ENCODE results near the gene PBX4.
A peak's percentile ranks its signal among the peaks of the same experiment; 100 is the strongest.
"Not testable (repeated sequence)": the region's sequence is repeated elsewhere in the genome, so short reads cannot be mapped to it uniquely, and the experiment has no call there.

Gene PBX4

DNA sequence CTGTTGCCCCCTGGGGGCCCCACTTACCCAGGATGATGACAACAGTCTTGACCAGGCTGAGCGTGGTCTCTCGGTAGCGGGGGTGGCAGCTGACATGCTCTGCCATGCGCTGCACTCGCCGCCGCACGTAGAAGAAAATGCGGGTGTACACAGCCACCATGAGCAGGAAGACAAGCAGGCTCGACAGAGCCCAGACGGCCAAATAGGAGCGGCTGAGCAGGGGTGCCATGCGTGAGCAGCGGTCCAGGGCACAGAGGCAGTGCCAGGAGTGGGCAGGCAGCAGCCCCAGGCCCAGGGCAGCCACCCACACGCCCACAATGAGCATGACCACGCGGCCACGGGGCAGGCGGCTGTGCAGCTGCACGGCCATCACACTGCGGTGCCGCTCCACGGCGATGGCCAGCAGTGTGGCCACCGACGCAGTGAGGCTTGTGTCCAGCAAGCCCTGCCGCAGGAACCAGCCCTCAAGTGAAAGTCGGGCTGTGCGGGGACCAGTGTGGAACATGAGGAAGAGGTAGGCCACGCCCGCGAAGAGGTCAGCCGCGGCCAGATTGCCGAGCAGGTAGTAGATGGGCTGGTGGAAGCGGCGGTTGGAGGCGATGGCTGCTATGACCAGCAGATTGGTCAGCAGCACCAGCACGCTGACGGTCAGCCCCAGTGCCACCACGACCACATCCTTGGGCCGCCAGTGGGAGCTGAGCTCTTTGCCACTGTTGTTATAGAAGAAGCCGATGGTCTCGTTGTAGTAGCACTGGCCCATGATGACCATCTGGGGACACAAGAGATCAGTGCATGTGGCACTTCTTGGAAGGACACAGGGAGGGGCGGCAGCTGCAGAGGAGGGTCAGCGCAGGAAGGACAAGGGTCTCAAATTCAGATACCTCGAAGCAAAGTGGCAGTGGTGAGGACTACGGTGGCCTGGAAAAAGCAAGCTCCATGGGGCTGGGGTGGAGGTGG, 8.3 kb upstream of the PBX4 start:
- no peak for DNase-seq (ENCODE audit: low read depth)

DNA sequence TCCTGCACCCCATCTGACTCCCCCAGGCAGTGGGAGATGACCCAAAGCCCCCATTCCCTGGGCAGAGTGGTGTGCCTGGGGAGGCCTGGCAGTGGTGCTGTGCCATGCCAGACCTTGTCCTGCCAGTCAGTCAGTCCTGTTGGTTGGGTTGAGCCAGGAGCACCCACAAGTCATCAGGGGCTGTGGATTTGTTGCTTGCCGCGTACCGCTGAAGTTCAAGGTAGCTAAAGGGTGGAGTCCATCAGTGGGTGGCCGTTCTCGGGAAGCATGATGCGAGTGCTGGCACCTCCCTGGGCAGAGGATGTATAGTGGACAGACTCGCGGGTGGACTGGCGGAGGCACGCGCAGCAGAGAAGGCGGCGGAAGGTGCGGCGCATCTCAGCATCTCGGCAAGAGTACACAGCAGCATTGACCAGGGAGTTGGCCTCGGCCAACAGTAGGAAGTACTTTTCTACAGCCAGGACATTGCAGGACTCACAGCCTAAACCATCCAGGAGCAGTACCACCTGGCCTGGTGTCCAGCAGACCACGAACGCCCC, 5.6 kb upstream of the PBX4 start:
- DNase-seq (ENCODE audit: low read depth): no peak

DNA sequence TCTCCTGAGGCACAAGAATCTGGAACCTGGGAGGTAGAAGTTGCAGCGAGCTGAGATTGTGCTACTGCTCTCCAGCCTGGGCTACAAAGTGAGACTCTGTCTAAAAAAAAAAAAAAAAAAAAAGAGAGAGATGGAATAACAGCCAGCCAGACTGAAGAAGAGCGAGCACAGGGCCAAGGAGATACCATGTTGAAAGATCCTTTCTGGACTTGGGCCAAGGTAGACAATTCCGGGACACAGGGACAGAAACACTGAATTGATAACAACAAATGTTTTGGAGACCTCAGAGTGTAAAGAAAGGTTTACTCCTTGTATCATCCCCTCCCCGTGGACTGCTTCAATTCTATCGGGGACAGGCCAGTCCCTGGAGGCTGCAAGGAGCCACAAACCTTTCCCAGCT, 4.9 kb upstream of the PBX4 start:
- DNase-seq (ENCODE audit: low read depth): no peak

DNA sequence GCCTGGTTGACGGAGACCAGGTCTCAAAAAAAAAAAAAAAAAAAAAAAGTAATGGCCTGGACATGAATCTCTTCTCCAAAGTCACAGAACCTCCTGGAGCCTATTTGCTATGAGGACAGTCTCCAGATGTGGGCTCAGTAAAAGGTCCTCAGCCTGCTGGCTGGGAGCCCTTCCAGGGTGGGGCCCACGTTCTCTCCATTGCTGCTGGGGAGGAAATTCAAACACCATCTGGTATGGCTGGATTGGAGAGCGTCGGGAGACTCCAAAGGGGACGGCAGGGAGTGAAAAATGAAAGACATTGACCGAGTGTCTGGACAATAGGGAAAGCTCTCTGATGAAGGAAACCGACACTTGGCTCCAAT, 1.3 kb upstream of the PBX4 start:
- DNase-seq (ENCODE audit: low read depth): no peak

DNA sequence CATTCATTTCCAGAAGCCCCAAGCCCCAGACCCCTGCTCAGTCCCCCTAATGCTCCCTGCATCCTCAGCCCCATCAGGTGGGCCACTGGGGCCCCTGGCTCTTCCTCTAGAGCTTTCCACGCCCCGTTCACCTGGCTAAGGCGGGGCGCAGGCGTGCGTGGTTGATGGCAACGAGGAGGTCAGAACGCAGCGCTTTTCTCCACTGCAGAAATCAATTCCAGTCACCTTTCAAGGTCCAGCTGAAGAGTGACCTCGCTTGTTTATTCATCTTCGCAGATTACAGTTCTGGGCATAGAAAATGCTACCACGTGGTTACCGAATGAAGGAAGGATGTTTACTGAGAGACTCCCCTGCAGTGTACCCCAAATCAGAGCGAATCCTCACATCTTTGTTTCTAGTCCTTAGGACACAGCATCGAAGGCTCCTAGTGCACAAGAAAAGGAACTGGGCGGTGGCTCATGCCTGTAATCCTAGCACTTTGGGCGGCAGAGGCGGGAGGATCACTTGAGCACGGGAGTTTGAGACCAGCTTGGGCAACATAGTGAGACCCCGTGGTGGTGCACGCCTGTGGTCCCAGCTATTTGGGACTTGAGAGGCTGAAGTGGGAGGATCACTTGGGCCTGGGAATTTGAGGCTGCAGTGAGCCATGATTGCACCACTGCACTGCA, 828 bp upstream of the PBX4 start:
- DNase-seq (ENCODE audit: low read depth): no peak

DNA sequence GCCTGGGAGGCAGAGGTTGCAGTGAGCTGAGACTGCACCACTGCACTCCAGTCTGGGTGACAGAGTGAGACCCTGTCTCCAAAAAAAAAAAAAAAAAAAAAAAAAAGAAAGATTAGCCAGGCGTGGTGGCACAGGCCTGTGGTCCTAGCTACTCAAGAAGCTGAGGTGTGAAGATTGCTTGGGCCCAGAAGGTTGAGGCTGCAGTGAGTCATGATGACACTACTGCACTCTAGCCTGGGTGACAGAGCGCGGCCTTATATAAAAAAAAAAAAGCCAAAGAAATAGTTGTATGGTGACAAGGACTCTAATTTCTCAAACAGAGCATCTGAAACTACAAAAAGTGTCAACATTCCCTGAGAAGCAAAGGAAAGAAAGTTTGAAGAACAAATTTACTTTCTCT, 3.4 kb downstream of the PBX4 start:
- DNase-seq (ENCODE audit: low read depth): no peak

DNA sequence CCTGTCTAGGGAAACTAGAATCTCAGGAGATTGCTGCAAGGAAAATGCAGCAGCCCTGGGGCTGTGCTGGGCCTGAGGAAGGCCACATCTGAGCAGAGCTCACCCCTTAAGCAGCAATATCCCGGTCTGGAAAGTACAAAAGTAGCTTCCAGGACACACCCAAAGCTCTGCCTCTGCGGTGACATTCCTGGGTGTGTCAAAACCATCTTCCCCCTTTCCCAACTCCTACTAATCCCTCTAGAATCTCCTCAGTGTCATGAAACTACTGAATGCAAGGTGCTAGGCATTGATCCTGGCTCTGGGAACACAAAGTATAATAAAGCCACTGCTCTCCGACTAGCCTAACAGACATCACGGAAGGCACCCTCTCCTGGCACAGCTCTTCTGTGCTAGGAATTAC, 5.0 kb downstream of the PBX4 start:
- no peak for DNase-seq (ENCODE audit: low read depth)

DNA sequence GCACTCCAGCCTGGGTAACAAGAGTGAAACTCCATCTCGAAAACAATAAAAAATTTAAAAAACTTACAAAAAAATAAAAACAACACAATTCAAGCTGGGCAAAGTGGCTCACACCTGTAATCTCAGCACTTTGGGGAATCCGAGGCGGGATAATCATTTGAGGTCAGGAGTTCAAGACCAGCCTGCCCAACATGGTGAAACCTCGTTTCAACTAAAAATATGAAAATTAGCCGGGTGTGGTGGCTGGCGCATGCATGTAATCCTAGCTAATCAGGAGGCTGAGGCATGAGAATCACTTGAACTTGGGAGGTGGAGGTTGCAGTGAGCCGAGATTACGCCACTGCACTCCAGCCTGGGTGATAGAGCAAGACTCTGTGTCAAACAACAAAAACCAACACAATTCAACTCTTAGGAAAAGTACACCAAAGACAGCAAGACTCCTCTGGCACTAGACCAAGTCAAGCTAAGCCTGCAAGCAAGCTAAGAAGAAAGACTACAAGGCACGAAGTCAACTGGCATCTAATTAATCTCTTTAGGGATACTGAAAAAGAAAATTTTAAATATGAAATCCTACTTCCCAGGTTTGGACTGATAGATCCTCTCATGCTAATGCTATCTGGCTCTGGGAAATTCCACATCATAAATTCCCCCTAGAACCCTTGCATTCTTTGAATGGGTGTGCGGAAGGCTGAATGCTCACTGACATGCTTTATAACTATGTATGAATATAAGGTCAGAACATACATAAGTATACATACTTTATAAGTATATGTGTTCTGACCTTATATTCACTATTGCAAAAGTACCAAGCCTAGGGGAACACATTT, 7.9 kb downstream of the PBX4 start:
- DNase-seq (ENCODE audit: low read depth): no peak

DNA sequence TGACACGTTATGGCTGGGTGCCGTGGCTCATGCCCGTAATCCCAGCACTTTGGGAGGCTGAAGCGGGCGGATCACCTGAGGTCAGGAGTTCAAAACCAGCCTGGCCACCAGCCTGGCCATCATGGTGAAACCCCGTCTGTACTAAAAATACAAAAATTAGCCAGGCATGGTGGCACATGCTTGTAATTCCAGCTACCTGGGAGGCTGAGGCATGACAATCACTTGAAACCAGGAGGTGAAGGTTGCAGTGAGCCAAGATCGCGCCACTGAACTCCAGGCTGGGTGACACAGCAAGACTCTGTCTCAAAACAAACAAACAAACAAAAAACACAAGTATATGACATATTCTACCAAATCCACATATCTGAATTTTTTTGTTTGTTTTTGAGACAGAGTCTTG, 11.8 kb downstream of the PBX4 start:
- not testable (repeated sequence) for DNase-seq (ENCODE audit: low read depth)

DNA sequence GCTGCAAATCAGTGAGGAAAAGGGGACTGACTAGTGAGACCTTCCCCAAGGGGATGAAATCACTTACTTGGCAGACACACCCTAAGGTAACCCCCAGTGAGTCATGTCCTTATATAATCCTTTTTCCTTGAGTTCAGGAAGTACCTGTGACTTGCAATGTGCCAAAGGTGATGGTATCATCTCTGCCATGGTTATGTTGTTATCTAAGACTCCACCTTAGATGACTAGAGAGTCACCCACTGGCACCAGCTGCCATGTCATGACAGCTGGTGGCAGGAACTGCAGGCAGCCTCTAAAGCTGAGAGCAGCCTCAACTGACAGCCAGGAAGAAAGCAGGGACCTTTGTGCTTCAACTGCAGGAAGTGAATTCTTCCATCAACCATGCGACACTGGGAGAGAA, 12.5 kb downstream of the PBX4 start:
- no peak for DNase-seq (ENCODE audit: low read depth)

DNA sequence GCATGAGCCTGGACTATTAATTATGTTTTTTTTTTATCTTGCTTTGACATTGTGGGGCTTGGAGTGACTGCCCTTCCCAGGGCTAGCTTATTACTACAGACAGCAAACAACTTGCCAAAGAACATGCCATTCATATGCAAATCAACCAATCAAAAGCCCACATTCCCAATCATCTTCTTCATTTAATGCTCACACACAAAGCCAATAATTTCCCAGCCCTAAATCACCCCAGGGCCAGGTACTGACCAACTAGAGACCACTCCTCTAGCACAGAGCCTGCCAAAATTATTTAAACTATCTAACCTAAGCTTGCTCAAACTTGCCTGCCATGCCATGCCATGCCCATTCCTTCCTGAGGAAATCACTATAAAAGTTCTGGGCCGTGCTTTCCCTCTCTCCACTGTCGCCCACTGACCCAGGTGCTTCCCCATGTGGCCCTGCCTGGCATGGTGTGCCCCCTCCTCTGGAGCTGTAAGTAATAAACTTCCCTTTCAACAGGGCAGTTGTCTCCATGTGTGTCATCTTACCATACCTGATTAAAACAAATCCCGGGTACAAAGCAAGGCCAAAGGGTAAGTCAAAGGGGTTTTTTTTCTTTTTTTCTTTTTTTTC, 15.7 kb downstream of the PBX4 start:
- no peak for DNase-seq (ENCODE audit: low read depth)

DNA sequence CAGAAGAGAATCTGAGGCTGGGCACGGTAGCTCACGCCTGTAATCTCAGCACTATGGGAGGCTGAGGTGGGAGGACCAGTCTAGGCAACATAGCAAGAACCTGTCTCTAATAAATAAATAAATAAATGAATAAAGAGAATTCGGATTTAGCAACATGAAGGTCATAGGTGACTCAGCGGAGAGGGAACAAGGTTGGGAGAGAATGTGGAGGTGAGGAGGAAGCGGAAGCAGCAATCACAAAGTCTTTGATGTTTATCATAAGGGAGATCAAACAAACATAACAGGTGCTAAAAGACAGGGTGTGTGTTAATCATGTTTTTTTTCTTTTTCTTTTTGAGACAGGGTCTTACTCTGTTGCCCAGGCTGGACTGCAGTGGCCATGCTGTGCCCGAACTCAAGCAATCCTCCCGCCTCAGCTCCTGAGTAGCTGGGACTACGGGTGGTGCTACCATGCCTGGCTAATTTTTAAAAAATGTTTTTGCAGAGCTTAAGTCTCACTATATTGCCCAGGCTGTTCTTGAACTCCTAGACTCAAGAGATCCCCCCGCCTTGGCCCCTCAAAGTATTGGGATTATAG, 16.3 kb downstream of the PBX4 start:
- no peak for DNase-seq (ENCODE audit: low read depth)

DNA sequence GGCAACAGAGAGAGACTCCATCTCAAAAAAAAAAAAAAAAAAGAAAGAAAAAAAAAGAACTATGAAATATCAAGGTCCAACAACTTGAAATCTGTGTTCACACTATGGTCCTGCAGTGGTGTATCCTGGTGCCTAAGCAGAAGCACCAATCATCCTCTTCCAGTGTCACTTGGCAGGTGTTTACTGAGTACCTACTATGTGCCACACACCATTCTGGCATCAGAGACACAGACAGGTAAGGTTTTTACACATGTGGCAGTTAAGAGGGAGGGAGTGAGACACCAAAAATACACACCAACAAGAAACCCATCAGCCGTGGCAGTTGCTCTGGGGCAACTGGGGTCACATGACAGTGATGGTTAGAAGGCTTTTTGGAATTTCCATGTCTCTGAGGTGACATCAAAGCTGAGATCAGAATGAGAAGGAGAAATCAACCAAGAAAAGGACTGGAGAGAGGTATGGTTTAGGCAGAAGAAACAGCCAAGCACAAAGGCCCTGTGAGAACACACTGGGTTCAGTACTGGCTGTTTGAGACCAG, 17.6 kb downstream of the PBX4 start:
- no peak for DNase-seq (ENCODE audit: low read depth)

DNA sequence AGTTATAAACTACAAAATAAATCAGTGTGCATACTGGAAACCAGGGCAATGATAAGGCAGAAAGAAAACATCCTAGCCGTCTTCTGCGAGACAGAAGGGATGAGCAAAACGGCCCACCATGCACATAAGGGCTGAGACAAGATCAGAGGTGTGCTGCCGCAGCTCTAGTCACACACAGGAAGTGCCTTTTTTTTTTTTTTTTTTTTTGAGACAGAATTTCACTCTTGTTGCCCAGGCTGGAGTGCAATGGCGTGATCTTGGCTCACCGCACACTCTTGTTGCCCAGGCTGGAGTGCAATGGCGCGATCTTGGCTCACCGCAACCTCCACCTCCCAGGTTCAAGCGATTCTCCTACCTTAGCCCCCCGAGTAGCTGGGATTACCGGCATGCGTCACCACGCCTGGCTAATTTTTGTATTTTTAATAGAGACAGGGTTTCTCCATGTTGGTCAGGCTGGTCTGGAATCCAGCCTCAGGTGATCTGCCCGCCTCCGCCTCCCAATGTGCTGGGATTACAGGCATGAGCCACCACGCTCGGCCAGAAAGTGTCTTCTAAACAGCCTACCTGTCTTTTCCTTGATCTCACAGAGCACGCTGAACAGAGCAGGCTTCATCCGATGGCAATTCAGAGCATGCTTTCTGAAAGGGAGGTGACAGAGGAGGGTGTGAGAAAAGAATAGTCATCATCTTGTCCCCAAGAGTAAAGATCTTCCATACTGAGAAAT, 19.6 kb downstream of the PBX4 start:
- peak; percentile 60 for DNase-seq (ENCODE audit: low read depth)

DNA sequence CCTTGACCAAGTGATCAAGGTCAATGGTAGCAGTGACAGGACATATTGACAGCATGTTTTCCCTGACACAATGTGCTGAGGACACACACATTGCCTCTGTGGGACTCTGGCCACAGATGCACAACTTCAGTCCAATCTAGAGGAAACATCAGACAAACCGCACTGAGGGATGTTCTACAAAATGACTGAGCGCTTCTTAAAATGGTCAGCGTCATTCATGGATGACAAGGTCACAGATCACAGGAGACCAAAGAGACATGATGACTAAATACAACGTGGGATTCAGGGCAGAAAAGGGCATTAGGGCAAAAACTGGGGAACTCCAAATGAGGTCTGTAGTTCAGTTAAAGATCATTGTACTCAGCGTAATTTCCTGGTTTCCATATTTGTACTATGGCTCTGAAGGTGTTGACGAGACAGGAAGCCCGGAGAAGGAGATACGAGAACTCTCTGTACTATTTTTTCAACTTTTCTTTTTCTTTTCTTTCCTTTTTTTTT, 20.6 kb downstream of the PBX4 start:
- no peak for DNase-seq (ENCODE audit: low read depth)

DNA sequence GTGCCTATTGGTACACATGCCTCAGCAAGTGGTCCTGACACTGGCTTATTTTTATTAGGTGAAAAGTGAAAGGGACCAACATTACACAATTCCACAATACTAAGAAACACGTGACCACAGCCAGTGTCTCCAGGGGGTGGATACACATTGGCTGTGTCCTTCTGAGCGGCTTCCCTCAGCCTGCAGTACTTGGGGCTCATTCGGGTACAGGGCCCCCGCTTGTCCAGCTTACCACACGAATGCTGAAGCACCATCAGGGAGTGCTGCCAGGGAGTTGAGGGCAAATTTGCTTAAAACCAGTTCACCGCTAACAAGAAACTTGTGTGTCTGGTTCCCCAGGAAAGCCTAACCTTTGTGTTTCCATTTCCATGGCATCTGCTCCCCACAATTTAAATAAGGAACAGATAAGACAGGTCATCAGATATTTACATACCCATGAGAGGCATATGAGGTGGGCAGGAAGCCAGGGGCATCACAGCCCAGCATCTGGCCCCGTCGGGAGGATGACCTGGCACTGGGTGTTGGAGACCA, 23.3 kb downstream of the PBX4 start:
- DNase-seq (ENCODE audit: low read depth): no peak

DNA sequence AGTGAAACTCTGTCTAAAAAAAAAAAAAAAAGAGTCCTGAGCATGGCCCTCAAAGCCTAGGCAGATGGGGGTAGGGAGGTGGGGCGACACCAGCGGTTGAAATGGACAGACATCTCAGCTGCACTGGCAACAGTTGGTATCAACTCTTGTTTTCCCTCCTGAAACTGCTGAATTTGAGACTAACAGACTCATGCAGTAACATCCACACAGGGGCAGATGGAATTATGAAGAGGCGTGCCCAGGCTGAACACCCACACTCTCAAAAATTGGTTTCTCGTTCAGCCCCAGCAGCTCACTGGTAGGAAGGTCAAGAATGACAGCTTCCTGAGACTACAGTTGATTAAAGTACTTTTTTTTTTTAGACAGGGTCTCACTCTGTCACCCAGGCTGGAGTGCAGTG, 24.1 kb downstream of the PBX4 start:
- DNase-seq (ENCODE audit: low read depth): no peak

DNA sequence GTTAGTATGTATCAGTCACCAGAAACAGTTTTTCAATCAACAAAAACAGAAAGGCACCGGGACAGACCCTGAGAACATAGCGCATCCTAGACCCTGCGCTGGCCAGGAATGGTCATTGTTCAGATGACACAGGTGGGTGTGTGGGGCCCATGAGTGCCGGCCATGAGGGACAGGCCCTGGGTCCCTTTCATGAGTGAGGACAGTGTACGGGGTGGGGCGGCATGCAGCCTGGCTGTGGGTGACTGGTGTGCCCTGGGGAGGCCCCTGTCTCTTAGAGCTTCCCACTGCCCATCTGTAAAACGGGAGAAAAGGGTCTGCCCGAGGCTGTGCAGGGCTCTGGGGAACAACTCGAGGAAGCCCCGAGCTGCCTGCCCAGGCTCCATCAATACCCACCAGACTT, 25.8 kb downstream of the PBX4 start:
- DNase-seq (ENCODE audit: low read depth): no peak

DNA sequence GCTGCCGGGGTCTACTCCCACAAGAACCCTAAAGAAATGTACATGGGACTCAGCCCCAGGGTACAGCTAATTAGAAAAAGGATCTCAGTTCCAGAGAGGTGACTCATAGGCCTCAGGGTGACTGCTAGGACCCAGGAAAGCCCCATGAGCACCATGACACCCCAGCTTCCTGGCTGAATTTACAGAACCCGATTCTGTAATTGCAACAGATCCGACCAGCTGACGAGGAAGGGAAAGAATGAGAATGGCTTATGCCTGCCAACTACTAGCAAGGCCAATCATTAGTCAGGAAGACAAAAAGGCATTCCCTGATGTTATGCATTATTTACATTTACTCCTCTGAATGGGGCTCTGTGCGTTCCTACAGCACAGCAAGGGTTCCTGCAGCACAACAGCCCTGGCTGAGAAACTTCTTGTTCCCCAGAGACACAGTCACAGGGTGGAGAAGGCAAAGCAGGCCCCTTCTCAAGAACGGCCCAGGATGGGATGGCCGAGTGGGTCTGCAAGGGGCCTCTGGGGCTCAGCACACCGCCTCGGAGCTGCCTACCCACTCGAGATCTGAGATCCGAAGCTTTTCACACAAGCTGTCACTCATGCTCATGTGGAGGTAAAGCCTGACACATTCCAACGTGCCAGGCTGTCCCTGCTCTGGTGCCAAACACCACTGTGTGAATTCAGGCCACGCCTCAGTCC, 27.2 kb downstream of the PBX4 start:
- peak; percentile 55 for DNase-seq (ENCODE audit: low read depth)

DNA sequence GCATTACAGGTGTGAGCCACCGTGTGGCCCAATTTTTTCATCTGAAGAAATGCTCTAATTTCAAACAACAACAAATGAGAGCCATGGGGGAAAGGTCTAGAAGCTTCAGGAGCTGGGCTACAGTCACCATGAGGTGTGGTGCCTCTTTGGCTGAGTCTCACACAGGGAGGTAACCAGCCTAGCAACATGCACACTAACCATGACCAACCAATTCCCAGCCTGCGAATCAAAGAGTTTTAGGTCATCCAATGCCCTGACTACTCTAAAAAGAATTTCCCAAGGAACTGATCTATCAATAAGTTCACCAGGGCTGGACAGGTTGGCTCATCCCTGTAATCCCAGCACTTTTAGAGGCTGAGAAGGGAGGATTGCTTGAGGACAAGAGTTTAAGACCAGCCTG, 29.9 kb downstream of the PBX4 start:
- DNase-seq (ENCODE audit: low read depth): no peak

Measured in activated gamma-delta T cell treated with anti-CD3 and anti-CD28 coated beads, Interleukin-2, amount 50 U/mL, for 16 hours (primary cell).